ENCODE measurements around the gene FGGY.

The FGGY gene

GRCh38 chr1:59432531-59433439 is 135.9 kb downstream of the FGGY start:
- no peaks in the 10 kb centered on the region for H3K36me3 ChIP-seq (ENCODE audit: control insufficient read depth, insufficient read depth, low read length)
- DNase-seq (ENCODE audit: extremely low read depth, insufficient read length) = peak; percentile 43
- H3K27me3 ChIP-seq (replicated peaks; ENCODE audit: control insufficient read depth, insufficient read depth, low read length) = no peaks in the 10 kb centered on the region
- TF ChIP-seq CTCF (IDR thresholded peaks at IDR 0.05; ENCODE audit: insufficient read depth, low read length, poor library complexity, severe bottlenecking) = no peak
- no peak overlapping the region for H3K4me3 ChIP-seq (replicated peaks; ENCODE audit: low read depth, low read length)

GRCh38 chr1:59433440-59433813 is 136.5 kb downstream of the FGGY start:
- Histone ChIP-seq H3K27me3 (replicated peaks; ENCODE audit: control insufficient read depth, insufficient read depth, low read length) (no peaks in the 10 kb centered on the region), H3K36me3 (ENCODE audit: control insufficient read depth, insufficient read depth, low read length) (no peaks in the 10 kb centered on the region), H3K4me3 (replicated peaks; ENCODE audit: low read depth, low read length) (no peak overlapping the region)
- no peak for DNase-seq (ENCODE audit: extremely low read depth, insufficient read length)
- TF ChIP-seq CTCF (IDR thresholded peaks at IDR 0.05; ENCODE audit: insufficient read depth, low read length, poor library complexity, severe bottlenecking) = no peak

GRCh38 chr1:59434336-59434735 is 137.4 kb downstream of the FGGY start:
- Histone ChIP-seq H3K4me3 (replicated peaks; ENCODE audit: low read depth, low read length) (no peak overlapping the region), H3K36me3 (ENCODE audit: control insufficient read depth, insufficient read depth, low read length) (no peaks in the 10 kb centered on the region), H3K27me3 (replicated peaks; ENCODE audit: control insufficient read depth, insufficient read depth, low read length) (no peaks in the 10 kb centered on the region)
- no peak for TF ChIP-seq CTCF (IDR thresholded peaks at IDR 0.05; ENCODE audit: insufficient read depth, low read length, poor library complexity, severe bottlenecking)
- DNase-seq (ENCODE audit: extremely low read depth, insufficient read length) = no peak

GRCh38 chr1:59436637-59437036 is 139.7 kb downstream of the FGGY start:
- no peak for TF ChIP-seq CTCF (IDR thresholded peaks at IDR 0.05; ENCODE audit: insufficient read depth, low read length, poor library complexity, severe bottlenecking)
- DNase-seq (ENCODE audit: extremely low read depth, insufficient read length) = no peak
- Histone ChIP-seq H3K27me3 (replicated peaks; ENCODE audit: control insufficient read depth, insufficient read depth, low read length) (no peaks in the 10 kb centered on the region), H3K36me3 (ENCODE audit: control insufficient read depth, insufficient read depth, low read length) (no peaks in the 10 kb centered on the region), H3K4me3 (replicated peaks; ENCODE audit: low read depth, low read length) (no peak overlapping the region)

- Histone ChIP-seq H3K27me3 (replicated peaks; ENCODE audit: control insufficient read depth, insufficient read depth, low read length) (no peaks in the 10 kb centered on the region), H3K36me3 (ENCODE audit: control insufficient read depth, insufficient read depth, low read length) (no peaks in the 10 kb centered on the region), H3K4me3 (replicated peaks; ENCODE audit: low read depth, low read length) (no peak overlapping the region)
- no peak for DNase-seq (ENCODE audit: extremely low read depth, insufficient read length)
- TF ChIP-seq CTCF (IDR thresholded peaks at IDR 0.05; ENCODE audit: insufficient read depth, low read length, poor library complexity, severe bottlenecking) = no peak
Observed at GRCh38 chr1:59438058-59438560, 141.2 kb downstream of the FGGY start.

All from GM06990 (cell line).